GM21717 (cell line): ENCODE measurements around the gene ZNF853.

Source experiments
- ATAC-seq: cut with Tn5 transposase; IDR thresholded peaks from one replicate; pipeline ENCODE4 v1.9.1; 2021; ENCODE audit warnings: mild to moderate bottlenecking, moderate library complexity; ENCODE audit not compliant: unreplicated experiment

The ZNF853 gene

DNA sequence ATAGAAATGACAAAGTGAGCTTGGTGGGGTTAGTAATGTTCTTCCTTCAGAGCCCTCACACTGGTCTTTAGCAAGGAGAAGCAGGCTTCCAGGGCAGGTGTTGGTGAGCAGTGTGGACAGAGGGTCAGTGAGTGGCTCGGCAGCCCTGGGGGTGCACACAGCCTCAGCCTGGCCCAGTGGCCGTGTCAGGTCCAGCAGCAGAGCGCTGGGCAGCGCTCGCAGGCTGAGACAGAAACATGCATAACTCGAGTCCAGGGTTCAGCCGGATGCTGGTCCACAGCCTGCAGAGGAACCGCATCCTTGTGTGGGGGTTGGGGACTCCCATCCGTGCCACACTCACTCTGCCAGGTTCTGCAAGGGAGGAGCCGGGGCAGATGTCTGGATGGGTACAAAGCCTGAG is 11.0 kb upstream of the ZNF853 start:
- ATAC-seq: no peak

- no peak for ATAC-seq
These were observed 8.4 kb upstream of the ZNF853 start for GRCh38 chr7:6606866-6607583.

- no peak for ATAC-seq
These were observed 7.8 kb upstream of the ZNF853 start for GRCh38 chr7:6607651-6608051.

DNA sequence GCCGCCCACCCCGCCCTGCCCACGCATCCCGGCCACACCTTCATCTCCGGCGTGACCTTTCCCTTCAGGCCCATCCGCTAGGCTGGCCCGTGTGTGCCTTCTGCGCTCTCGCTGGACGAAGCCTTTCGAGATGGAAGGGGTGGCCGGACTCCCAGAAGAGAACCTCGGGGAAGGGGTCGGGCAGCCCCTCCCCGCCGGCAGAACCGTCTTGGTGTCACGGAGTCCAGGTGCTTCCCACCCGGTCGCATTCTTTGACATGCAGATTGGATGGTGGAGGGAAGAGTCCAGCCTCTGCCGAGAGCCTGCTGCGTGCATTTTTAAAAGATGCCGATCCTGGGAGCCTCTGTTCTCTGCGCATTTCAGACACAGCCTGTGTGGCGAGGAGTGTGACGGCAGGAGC is 7.3 kb upstream of the ZNF853 start:
- no peak for ATAC-seq

DNA sequence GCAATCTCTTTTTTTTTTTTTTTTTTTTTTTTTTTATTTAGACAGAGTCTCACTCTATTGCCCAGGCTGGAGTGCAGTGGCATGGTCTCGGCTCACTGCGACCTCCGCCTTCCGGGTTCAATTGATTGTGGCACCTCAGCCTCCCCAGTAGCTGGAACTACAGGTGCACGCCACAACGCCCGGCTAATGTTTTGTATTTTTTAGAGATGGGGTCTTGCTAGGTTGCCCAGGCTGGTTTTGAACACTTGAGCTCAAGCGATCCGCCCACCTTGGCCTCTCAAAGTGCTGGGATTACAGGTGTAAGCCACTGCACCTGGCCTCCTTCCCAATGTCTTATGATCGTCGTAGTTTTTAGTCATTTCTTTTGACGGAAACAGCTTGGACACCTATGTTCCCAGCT is 6.6 kb upstream of the ZNF853 start:
- ATAC-seq: no peak

GRCh38 chr7:6612819-6613218 is 2.6 kb upstream of the ZNF853 start:
- ATAC-seq: no peak

- ATAC-seq: no peak
These were observed 1.7 kb upstream of the ZNF853 start for GRCh38 chr7:6613706-6614105.

GRCh38 chr7:6615723-6616555 is 529 bp downstream of the ZNF853 start:
- no peak for ATAC-seq

DNA sequence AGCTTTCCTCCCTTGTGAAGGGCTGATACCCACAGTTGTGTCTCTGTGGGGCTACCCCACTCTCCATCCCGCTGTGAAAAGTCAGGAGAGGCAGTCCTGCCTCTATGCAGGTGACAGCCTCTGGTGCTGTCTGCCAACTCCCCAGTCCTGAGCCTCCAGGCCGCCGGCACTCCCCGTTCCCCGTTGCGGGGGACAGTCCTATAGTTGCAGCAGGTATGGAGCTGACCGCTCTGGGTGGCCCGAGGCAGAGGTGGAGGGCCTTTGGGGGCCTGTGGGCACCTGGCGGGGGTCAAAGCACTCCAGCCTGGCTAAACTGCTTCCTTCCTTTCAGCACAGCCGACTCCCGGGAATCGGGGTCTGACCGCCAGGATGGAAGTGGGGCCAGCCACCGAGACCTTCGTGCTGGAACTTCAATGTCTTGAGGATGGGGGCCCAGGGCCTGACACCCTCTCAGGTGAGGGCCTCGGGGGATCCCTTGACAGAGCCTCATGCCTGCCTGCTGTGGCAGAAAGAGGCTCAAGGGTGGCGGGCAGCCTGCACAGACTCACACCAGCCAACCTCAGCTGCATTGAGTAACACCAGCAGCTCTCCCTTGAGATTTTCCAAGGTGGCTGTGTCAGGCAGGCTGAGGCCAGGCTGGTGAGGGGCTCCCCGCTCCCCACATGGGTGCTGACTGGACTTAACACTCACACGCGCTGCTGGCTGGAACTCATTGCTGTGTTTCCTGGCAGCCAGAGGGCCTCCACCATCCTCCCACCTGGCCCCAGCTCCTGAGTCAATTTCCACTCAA is 1.6 kb downstream of the ZNF853 start:
- no peak for ATAC-seq

DNA sequence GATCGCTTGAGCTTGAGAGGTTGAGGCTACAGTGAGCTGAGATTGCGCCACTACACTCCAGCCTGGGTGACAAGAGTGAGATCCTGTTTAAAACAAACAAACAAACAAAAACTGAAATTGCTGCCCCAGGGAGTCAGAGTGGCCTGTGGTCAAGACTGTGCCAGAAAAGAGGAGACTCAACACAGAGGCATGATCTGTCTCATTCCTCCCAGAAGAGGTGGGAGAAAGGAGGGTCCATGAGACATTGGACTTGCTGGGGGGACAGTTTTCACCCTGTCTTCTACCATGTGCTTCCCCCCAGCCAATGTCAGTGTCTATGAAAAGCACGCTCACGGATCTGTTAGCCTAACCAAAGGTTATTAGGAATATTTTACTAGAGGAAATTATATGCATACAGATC is 3.2 kb downstream of the ZNF853 start:
- no peak for ATAC-seq

DNA sequence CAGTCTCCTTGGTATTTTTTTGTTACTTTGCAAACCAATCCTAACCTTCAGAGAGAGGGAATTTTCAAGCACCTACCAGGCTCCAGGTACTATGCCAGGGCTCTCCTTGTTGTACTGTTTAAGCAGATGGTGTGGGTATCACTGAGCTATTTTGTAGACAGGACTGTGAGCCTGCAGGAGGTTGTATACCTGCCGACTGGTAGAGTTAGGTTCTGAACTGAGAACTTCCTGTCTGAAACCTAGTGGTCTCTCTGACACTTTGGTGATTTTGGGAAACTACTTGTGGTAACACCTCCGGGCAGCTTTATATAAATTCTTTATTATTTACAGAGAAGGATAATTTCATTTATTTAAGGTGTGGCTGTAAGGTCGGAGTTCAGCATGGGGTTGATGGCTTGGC is 4.6 kb downstream of the ZNF853 start:
- ATAC-seq: no peak

- ATAC-seq: no peak
These were observed 6.1 kb downstream of the ZNF853 start for GRCh38 chr7:6621195-6622133.

DNA sequence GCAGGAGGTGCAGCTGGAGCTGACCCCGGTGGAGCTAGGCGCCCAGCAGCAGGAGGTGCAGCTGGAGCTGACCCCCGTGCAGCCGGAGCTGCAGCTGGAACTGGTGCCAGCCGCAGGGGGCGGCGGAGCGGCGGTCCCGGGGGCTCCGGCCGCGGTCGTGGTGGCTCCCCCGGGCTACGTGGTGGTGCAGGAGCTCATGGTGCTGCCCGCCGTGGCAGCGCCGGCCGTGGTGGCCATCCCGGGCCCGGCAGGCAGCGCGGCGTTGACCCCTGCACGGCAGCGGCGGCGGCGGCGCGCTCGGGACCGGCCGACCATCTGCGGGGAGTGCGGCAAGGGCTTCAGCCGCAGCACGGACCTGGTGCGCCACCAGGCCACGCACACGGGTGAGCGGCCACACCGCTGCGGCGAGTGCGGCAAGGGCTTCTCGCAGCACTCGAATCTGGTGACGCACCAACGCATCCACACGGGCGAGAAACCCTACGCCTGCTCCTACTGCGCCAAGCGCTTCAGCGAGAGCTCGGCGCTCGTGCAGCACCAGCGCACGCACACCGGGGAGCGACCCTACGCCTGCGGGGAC is 6.8 kb downstream of the ZNF853 start:
- no peak for ATAC-seq

GRCh38 chr7:6623589-6624245 is 8.3 kb downstream of the ZNF853 start:
- ATAC-seq: no peak

GRCh38 chr7:6624246-6624611 is 8.8 kb downstream of the ZNF853 start:
- ATAC-seq: no peak

DNA sequence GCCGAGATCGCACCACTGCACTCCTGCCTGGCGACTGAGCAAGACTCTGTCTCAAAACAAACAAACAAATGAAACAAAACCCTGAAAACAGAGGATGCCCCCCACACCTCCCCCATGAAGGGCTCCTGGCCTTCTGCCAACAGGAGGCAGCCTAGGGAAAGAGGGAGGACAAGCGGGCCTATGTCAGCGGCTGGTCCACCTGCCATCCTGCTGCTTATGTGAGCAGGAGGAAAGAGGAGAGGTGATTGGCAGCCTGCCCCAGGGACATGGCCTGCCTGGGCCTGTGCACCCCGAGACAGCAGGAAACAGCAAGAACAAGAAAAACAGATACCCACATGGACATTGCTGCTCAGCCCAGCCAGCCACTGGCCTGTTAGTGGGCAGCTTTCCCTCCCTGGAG is 12.6 kb downstream of the ZNF853 start:
- no peak for ATAC-seq

- ATAC-seq: no peak
These were observed 14.8 kb downstream of the ZNF853 start for GRCh38 chr7:6630007-6630849.

GRCh38 chr7:6631605-6632004 is 16.2 kb downstream of the ZNF853 start:
- no peak for ATAC-seq

DNA sequence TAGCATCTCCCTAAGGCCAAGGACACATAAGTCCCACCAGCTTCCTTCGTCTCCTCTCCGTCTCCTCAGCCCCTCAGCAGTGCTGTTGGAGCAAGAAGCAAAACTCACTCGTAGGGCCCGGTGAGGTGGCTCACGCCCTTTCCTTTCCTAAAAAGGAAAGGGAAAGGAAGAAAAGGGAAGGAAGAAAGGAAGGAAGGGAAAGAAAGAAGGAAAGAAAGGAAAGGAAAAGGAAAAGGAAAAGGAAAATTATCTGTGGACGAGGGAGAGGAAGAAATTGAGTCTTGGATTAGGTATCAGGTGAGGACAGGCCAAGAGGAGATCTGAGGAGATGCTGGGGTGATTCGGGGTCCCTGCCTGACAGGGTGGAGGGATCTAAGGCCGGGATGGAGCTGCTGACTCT is 18.6 kb downstream of the ZNF853 start:
- no peak for ATAC-seq
